Measurements from ENCODE around the gene CFAP53. TPM values are rescaled to one million over a fixed set of nuclear protein-coding genes. Genes with fewer than 3 reads are reported as not detected.

CFAP53 gene
- total RNA-seq, 2 donors from 2014 or later, result 0.37 to 0.66 TPM

GRCh38 chr18:50313873-50314460, 47.7 kb upstream of the CFAP53 start:
- no peaks in the 10 kb centered on the region for H3K36me3 Mint-ChIP-seq (ENCODE audit: low read depth)
- H3K4me3 Mint-ChIP-seq, result no peak overlapping the region
- no peaks in the 10 kb centered on the region for H3K36me3 ChIP-seq (ENCODE audit: control insufficient read depth, insufficient read depth, low read length)
- 66 to 100% methylated on average over 1 to 2 of the region's 2 CpGs for WGBS, 2 experiments (ENCODE audit: insufficient coverage in 1 of 2, insufficient read length in 1 of 2)
- peaks cover 5% of the 10 kb centered on the region for H3K27me3 ChIP-seq (ENCODE audit: control insufficient read depth, insufficient read depth, low read length, poor library complexity, severe bottlenecking)
- H3K27ac ChIP-seq (ENCODE audit: low read depth, low read length), result no peak overlapping the region
- no peaks in the 10 kb centered on the region for H3K4me1 ChIP-seq (ENCODE audit: control insufficient read depth, insufficient read depth, low read length)
- no peaks in the 10 kb centered on the region for H3K9me3 Mint-ChIP-seq
- no peak for DNase-seq
- no peaks in the 10 kb centered on the region for H3K9me3 ChIP-seq (ENCODE audit: control insufficient read depth, low read length)
- H3K9ac ChIP-seq (ENCODE audit: extremely low read depth, low read length, poor library complexity, severe bottlenecking), result no peak overlapping the region
- peaks cover 58% of the 10 kb centered on the region for H3K27me3 Mint-ChIP-seq (ENCODE audit: insufficient read depth)
- no peak for TF ChIP-seq CTCF (conservative IDR thresholded peaks at IDR 0.05)
- no peaks in the 10 kb centered on the region for H3K4me1 Mint-ChIP-seq
- H3K4me3 ChIP-seq (ENCODE audit: low read length), result no peak overlapping the region
- H3K27ac Mint-ChIP-seq, result no peak overlapping the region

- H3K27ac ChIP-seq (ENCODE audit: low read depth, low read length), result no peak overlapping the region
- DNase-seq, result no peak
Measured at GRCh38 chr18:50313031-50313607, 46.8 kb upstream of the CFAP53 start.

GRCh38 chr18:50312296-50313030, 46.2 kb upstream of the CFAP53 start:
- H3K4me1 Mint-ChIP-seq, result peaks cover 4% of the 10 kb centered on the region
- peaks cover 5% of the 10 kb centered on the region for H3K27me3 ChIP-seq (ENCODE audit: control insufficient read depth, insufficient read depth, low read length, poor library complexity, severe bottlenecking)
- TF ChIP-seq CTCF (conservative IDR thresholded peaks at IDR 0.05), result no peak
- H3K4me3 ChIP-seq (ENCODE audit: low read length), result no peak overlapping the region
- no peak overlapping the region for H3K4me3 Mint-ChIP-seq
- WGBS, 2 experiments (ENCODE audit: insufficient coverage in 1 of 2, insufficient read length in 1 of 2), result 83 to 93% methylated on average over 3 to 7 of the region's 7 CpGs
- no peaks in the 10 kb centered on the region for H3K9me3 ChIP-seq (ENCODE audit: control insufficient read depth, low read length)
- H3K9ac ChIP-seq (ENCODE audit: extremely low read depth, low read length, poor library complexity, severe bottlenecking), result no peak overlapping the region
- peaks cover 3% of the 10 kb centered on the region for H3K9me3 Mint-ChIP-seq
- H3K27ac Mint-ChIP-seq, result no peak overlapping the region
- no peaks in the 10 kb centered on the region for H3K4me1 ChIP-seq (ENCODE audit: control insufficient read depth, insufficient read depth, low read length)
- H3K36me3 Mint-ChIP-seq (ENCODE audit: low read depth), result no peaks in the 10 kb centered on the region
- H3K36me3 ChIP-seq (ENCODE audit: control insufficient read depth, insufficient read depth, low read length), result no peaks in the 10 kb centered on the region
- H3K27me3 Mint-ChIP-seq (ENCODE audit: insufficient read depth), result peaks cover 72% of the 10 kb centered on the region
- DNase-seq, result no peak
- no peak overlapping the region for H3K27ac ChIP-seq (ENCODE audit: low read depth, low read length)

More at GRCh38 chr18:50313031-50313607, 46.8 kb upstream of the CFAP53 start:
- Mint-ChIP-seq H3K36me3 (ENCODE audit: low read depth) (no peaks in the 10 kb centered on the region), H3K27ac (no peak overlapping the region), H3K9me3 (peaks cover 3% of the 10 kb centered on the region), H3K27me3 (ENCODE audit: insufficient read depth) (peaks cover 66% of the 10 kb centered on the region), H3K4me1 (no peaks in the 10 kb centered on the region), H3K4me3 (no peak overlapping the region)
- 84 to 90% methylated on average over 2 of the region's 2 CpGs for WGBS, 2 experiments (ENCODE audit: insufficient coverage in 1 of 2, insufficient read length in 1 of 2)
- no peak for TF ChIP-seq CTCF (conservative IDR thresholded peaks at IDR 0.05)
- Histone ChIP-seq H3K4me1 (ENCODE audit: control insufficient read depth, insufficient read depth, low read length) (no peaks in the 10 kb centered on the region), H3K9ac (ENCODE audit: extremely low read depth, low read length, poor library complexity, severe bottlenecking) (no peak overlapping the region), H3K9me3 (ENCODE audit: control insufficient read depth, low read length) (no peaks in the 10 kb centered on the region), H3K4me3 (ENCODE audit: low read length) (no peak overlapping the region), H3K36me3 (ENCODE audit: control insufficient read depth, insufficient read depth, low read length) (no peaks in the 10 kb centered on the region), H3K27me3 (ENCODE audit: control insufficient read depth, insufficient read depth, low read length, poor library complexity, severe bottlenecking) (peaks cover 5% of the 10 kb centered on the region)
